Tibial nerve (tissue), 4 donors: Measurements from ENCODE around the gene NSG2.

Source experiments
- EP300 ChIP-seq, 2 donors: sonication (generic); formaldehyde crosslinking; IDR thresholded peaks; one replicate each; pipeline ENCODE4 v1.6.1; 2017; ENCODE audit warnings: antibody characterized with exemption in 2 of 2, mild to moderate bottlenecking in 1 of 2
- POLR2A ChIP-seq, 2 donors: fragments of 450-650 bp; IDR thresholded peaks; one replicate each; pipeline ENCODE4 v1.6.1; 2017; ENCODE audit warnings: antibody characterized with exemption in 2 of 2, mild to moderate bottlenecking in 2 of 2, moderate library complexity in 2 of 2
- TF ChIP-seq, protein P1 (sequence below), 5 experiments: fragments of 200-600 bp in 3 of 5; fragments of 450-650 bp in 2 of 5; sonication (generic) in 3 of 5; IDR thresholded peaks; one replicate each; pipeline ENCODE4 v1.5.1; 2016 to 2019; ENCODE audit warnings: antibody characterized with exemption in 5 of 5, mild to moderate bottlenecking in 3 of 5, moderate library complexity in 2 of 5

DNA sequence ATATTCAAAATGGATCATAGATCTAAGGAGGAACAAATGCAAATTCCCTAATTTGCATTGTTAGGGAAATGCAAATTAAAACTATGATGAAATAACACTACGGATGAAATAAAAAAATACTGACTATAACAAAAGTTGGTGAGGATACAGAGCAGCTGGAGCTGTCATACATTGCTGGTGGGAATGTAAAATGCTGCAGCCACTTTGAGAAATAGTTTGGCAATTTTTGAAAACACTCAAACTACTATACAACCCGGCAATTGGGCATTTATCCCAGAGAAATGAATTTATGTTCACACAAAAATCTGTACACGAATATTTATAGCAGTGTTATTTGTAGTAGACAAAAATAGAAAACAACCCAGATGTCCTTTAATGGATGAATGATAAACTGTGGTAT is 34.1 kb upstream of the NSG2 start:
- TF ChIP-seq, protein P1, sequence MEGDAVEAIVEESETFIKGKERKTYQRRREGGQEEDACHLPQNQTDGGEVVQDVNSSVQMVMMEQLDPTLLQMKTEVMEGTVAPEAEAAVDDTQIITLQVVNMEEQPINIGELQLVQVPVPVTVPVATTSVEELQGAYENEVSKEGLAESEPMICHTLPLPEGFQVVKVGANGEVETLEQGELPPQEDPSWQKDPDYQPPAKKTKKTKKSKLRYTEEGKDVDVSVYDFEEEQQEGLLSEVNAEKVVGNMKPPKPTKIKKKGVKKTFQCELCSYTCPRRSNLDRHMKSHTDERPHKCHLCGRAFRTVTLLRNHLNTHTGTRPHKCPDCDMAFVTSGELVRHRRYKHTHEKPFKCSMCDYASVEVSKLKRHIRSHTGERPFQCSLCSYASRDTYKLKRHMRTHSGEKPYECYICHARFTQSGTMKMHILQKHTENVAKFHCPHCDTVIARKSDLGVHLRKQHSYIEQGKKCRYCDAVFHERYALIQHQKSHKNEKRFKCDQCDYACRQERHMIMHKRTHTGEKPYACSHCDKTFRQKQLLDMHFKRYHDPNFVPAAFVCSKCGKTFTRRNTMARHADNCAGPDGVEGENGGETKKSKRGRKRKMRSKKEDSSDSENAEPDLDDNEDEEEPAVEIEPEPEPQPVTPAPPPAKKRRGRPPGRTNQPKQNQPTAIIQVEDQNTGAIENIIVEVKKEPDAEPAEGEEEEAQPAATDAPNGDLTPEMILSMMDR (IDR thresholded peaks at IDR 0.05), result no peak
- TF ChIP-seq EP300 (IDR thresholded peaks at IDR 0.05) (no peak), POLR2A (IDR thresholded peaks at IDR 0.05) (no peak)
